MCF 10A (cell line): ENCODE measurements around the gene HADHA. TPM values are rescaled to one million over a fixed set of nuclear protein-coding genes. Genes with fewer than 3 reads are reported as not detected.

Source experiments
- BruUV-seq: library from RNA; stranded (reverse); fragments of 400-500 nt; replicated peaks from 2 replicates; lab custom pipeline; 2021; lab: Mats Ljungman, UMichigan
- CTCF ChIA-PET: fragments of 300-600 bp; sonication (Branson Sonifier 250); formaldehyde crosslinking; extraction: SDS; loops from one replicate; lab custom pipeline; 2021; ENCODE audit warnings: antibody characterized with exemption, inconsistent platforms; lab: Yijun Ruan, JAX
- POLR2A ChIA-PET: fragments of 300-600, 350-650 bp; sonication (Branson Sonifier 250); formaldehyde crosslinking; extraction: SDS; loops from one replicate; lab custom pipeline; 2020; ENCODE audit warnings: antibody characterized with exemption, inconsistent platforms; lab: Yijun Ruan, JAX
- DNase-seq: peaks from one replicate; pipeline ENCODE4 v3.0.0-alpha.2; 2018; ENCODE audit not compliant: unreplicated experiment
- H3K27ac Mint-ChIP-seq: one replicate; pipeline ENCODE4 v1.8.0; 2022; ENCODE audit warnings: mild to moderate bottlenecking, low read depth, mixed read lengths; ENCODE audit not compliant: unreplicated experiment
- H3K27me3 Mint-ChIP-seq: one replicate; pipeline ENCODE4 v1.8.0; 2022; ENCODE audit warnings: mixed read lengths; ENCODE audit not compliant: insufficient read depth, unreplicated experiment
- H3K36me3 Mint-ChIP-seq: one replicate; pipeline ENCODE4 v1.8.0; 2022; ENCODE audit warnings: mild to moderate bottlenecking, moderate library complexity, mixed read lengths; ENCODE audit not compliant: insufficient read depth, unreplicated experiment
- H3K4me1 Mint-ChIP-seq: one replicate; pipeline ENCODE4 v1.8.0; 2022; ENCODE audit warnings: mixed read lengths; ENCODE audit not compliant: insufficient read depth, unreplicated experiment
- H3K4me3 Mint-ChIP-seq: one replicate; pipeline ENCODE4 v1.8.0; 2022; ENCODE audit warnings: mild to moderate bottlenecking, moderate library complexity, mixed read lengths; ENCODE audit not compliant: unreplicated experiment
- H3K9me3 Mint-ChIP-seq: one replicate; pipeline ENCODE4 v1.8.0; 2022; ENCODE audit warnings: mixed read lengths; ENCODE audit not compliant: unreplicated experiment
- CTCF ChIP-seq: fragments of 200-600 bp; IDR thresholded peaks from one replicate; pipeline ENCODE4 v1.8.0; 2022; ENCODE audit warnings: antibody characterized with exemption, mild to moderate bottlenecking; ENCODE audit not compliant: unreplicated experiment
- intact Hi-C: fragments of 100-400 bp; cut with micrococcal nuclease; formaldehyde crosslinking; loops from 2 replicates; pipeline ENCODE4 v1.14.1; 2022
- total RNA-seq: library from RNA; stranded (reverse); gene quantifications from 2 replicates; pipeline ENCODE4 v1.2.3, GENCODE V29; 2022

Gene HADHA
- total RNA-seq, 1 experiment from 2014 or later: 152 TPM

DNA sequence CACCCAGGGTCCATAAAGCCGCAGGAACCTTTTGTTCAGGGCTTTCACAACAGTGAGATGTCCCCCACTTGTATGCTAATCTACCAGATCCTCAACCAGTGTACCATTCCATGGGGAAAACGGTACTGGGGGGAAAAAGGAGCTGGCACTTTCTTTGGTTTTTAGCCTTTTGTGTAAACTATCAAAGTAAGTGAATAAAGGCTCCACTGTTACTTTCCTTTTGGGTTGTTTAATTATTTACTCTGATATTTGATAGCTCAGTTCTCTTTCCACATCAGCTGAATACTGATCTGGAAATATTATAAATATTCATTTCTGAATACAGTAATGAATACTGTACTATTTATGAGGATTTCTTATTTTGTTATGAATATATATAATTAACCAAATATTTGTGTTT lies 20.3 kb downstream of the HADHA start:
- H3K4me3 Mint-ChIP-seq: no peak overlapping the region
- DNase-seq: no peak
- intact Hi-C loops: no loop called here
- H3K27ac Mint-ChIP-seq: no peak overlapping the region
- ChIA-PET POLR2A (no interaction called here), CTCF (no interaction called here)
- no TSS peak for BruUV-seq
- H3K9me3 Mint-ChIP-seq: no peaks in the 10 kb centered on the region
- peaks cover 66% of the 10 kb centered on the region for H3K36me3 Mint-ChIP-seq
- no peak for TF ChIP-seq CTCF
- H3K27me3 Mint-ChIP-seq: no peaks in the 10 kb centered on the region
- H3K4me1 Mint-ChIP-seq: no peaks in the 10 kb centered on the region

DNA sequence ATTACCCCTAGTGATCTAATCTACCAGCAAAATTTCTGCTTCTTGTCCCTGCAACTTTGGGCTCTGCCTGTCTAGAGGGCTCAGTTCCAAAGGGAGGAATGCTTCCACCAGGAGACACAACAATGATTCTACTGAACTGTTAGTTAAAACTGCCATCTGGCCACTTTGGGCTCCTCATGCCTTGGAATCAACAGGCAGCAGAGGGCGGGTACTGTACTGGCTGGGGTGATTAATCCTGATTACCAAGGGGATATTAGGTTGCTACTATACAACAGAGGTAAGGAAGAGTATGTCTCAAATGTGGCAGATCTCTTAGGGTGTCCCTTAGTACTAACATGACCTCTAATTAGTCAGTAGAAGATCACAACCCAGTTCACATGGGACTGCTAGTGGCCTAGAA lies 21.4 kb downstream of the HADHA start:
- POLR2A ChIA-PET: interaction anchor here (0.6 to 0.8 kb wide), 2 partner anchors 21 to 165 kb away, joined by 3 to 6 read pairs; no protein-coding TSS in a partner anchor
- BruUV-seq: no TSS peak
- H3K27me3 Mint-ChIP-seq: no peaks in the 10 kb centered on the region
- no peaks in the 10 kb centered on the region for H3K4me1 Mint-ChIP-seq
- no peak for DNase-seq
- no peak overlapping the region for H3K27ac Mint-ChIP-seq
- CTCF ChIA-PET: no interaction called here
- H3K36me3 Mint-ChIP-seq: peaks cover 63% of the 10 kb centered on the region
- no peak overlapping the region for H3K4me3 Mint-ChIP-seq
- no peak for TF ChIP-seq CTCF
- intact Hi-C loops: no loop called here
- no peaks in the 10 kb centered on the region for H3K9me3 Mint-ChIP-seq

- no peak for TF ChIP-seq CTCF
- POLR2A ChIA-PET: no interaction called here
These were observed 26.7 kb downstream of the HADHA start for GRCh38 chr2:26217720-26218119.

GRCh38 chr2:26216587-26216986 lies 27.8 kb downstream of the HADHA start:
- Mint-ChIP-seq H3K27ac (no peak overlapping the region), H3K4me1 (no peaks in the 10 kb centered on the region), H3K9me3 (no peaks in the 10 kb centered on the region), H3K4me3 (no peak overlapping the region), H3K27me3 (no peaks in the 10 kb centered on the region), H3K36me3 (peaks cover 76% of the 10 kb centered on the region)
- ChIA-PET CTCF (interaction anchor here (2.5 kb wide), 1 partner anchor 12 kb away, joined by 7 read pairs; no protein-coding TSS in a partner anchor), POLR2A (interaction anchor here (1.1 to 1.4 kb wide), 2 partner anchors 13 to 27 kb away, joined by 5 to 6 read pairs; partner anchors contain the start of gene HADHA)
- no peak for TF ChIP-seq CTCF
- intact Hi-C loops: no loop called here
- no TSS peak for BruUV-seq
- DNase-seq: no peak

More at GRCh38 chr2:26217720-26218119, 26.7 kb downstream of the HADHA start:
- no TSS peak for BruUV-seq
- H3K4me1 Mint-ChIP-seq: no peaks in the 10 kb centered on the region
- CTCF ChIA-PET: interaction anchor here (0.6 kb wide), 1 partner anchor 13 kb away, joined by 3 read pairs; no protein-coding TSS in a partner anchor
- H3K27me3 Mint-ChIP-seq: no peaks in the 10 kb centered on the region
- no peak overlapping the region for H3K27ac Mint-ChIP-seq
- intact Hi-C loops: no loop called here
- H3K36me3 Mint-ChIP-seq: peaks cover 73% of the 10 kb centered on the region
- no peak overlapping the region for H3K4me3 Mint-ChIP-seq
- no peaks in the 10 kb centered on the region for H3K9me3 Mint-ChIP-seq
- no peak for DNase-seq
